ENCODE results near the gene THAP8. TPM values are rescaled to one million over a fixed set of nuclear protein-coding genes. Genes with fewer than 3 reads are reported as not detected.

Gene THAP8
- total and polyA plus RNA-seq, 2 of the 8 experiments (the other 6 are each of a cell fraction or from before 2014, with no cell fraction given) = 6.0 to 11.1 TPM

- H3K4me2 ChIP-seq (ENCODE audit: insufficient read depth in 1 of 2, low read depth in 2 of 2, low read length in 2 of 2) = no peak overlapping the region
- no peak overlapping the region for H2BK20ac ChIP-seq (ENCODE audit: low read length)
- H4K8ac ChIP-seq (ENCODE audit: extremely low read depth, insufficient read depth, low read length) = no peak overlapping the region
- H3K56ac ChIP-seq (replicated peaks; ENCODE audit: insufficient read length, low read depth, low read length) = no peak overlapping the region
- no peak overlapping the region for H4K5ac ChIP-seq (ENCODE audit: insufficient read length, low read depth, low read length)
- no peaks in the 10 kb centered on the region for H3K27me3 ChIP-seq (replicated peaks in 1 of 4; ENCODE audit: control insufficient read depth in 3 of 4, extremely low read depth in 1 of 4, insufficient read depth in 3 of 4, low read length in 3 of 4)
- H2AFZ ChIP-seq (ENCODE audit: low read length) = no peak overlapping the region
- no peak overlapping the region for H2BK15ac ChIP-seq (ENCODE audit: low read length)
- no peak overlapping the region for H3K27ac ChIP-seq (ENCODE audit: low read depth, low read length)
- peaks cover 23 to 54% (median 49%) of the 10 kb centered on the region in 4 experiments for H3K36me3 ChIP-seq (ENCODE audit: control insufficient read depth in 2 of 4, insufficient read depth in 4 of 4, low read length in 3 of 4)
- H3K23me2 ChIP-seq (ENCODE audit: low read depth, low read length) = no peaks in the 10 kb centered on the region
- H4K20me1 ChIP-seq (replicated peaks in 1 of 2; ENCODE audit: control insufficient read depth in 1 of 2, insufficient read depth in 2 of 2, low read length in 2 of 2) = peaks cover 11 to 20% of the 10 kb centered on the region in 2 experiments
- no peak overlapping the region for H3K23ac ChIP-seq (ENCODE audit: insufficient read length)
- H3K4me1 ChIP-seq (replicated peaks in 1 of 4; ENCODE audit: control insufficient read depth in 3 of 4, insufficient read depth in 4 of 4, low read length in 3 of 4) = no peaks in the 10 kb centered on the region
- H3K79me1 ChIP-seq (ENCODE audit: low read depth, low read length) = peaks cover 4% of the 10 kb centered on the region; the same call in 1 of the 2 replicates
- no peak overlapping the region for H3K14ac ChIP-seq (ENCODE audit: insufficient read length)
- H2BK5ac ChIP-seq (ENCODE audit: low read depth, low read length) = no peak overlapping the region
- no peak for FAIRE-seq
- no peak overlapping the region for H3K4ac ChIP-seq (replicated peaks; ENCODE audit: insufficient read length, low read depth, low read length)
- H3K9me3 ChIP-seq (ENCODE audit: insufficient read depth in 2 of 2, low read depth in 1 of 2, low read length in 1 of 2) = no peaks in the 10 kb centered on the region
- H2BK12ac ChIP-seq (ENCODE audit: low read depth, low read length) = no peak overlapping the region
- WGBS, 2 experiments (ENCODE audit: extremely low coverage in 1 of 2, insufficient coverage in 1 of 2, insufficient read length in 1 of 2, insufficient replicate concordance in 2 of 2, low coverage in 1 of 2, low lambda C conversion rate in 2 of 2, missing lambda C conversion rate in 1 of 2) = 96% methylated on average over 2 of the region's 2 CpGs; no CpG with 5 or more reads in 1 of the 2 experiments
- no peak overlapping the region for H2AK5ac ChIP-seq (ENCODE audit: low read depth, low read length)
- H2BK120ac ChIP-seq (replicated peaks; ENCODE audit: low read depth, low read length) = no peak overlapping the region
- ChIA-PET CTCF (ENCODE audit: partially characterized antibody) (interaction anchor here (0.6 to 1.6 kb wide), 13 partner anchors 9 to 118 kb away, joined by 3 to 7 read pairs (median 3); no protein-coding TSS in a partner anchor), POLR2A (ENCODE audit: partially characterized antibody) (interaction anchor here (0.8 to 1.7 kb wide), 7 partner anchors 12 to 171 kb away, joined by 3 to 6 read pairs (median 3); no protein-coding TSS in a partner anchor)
- no peak overlapping the region for H3K18ac ChIP-seq (ENCODE audit: extremely low read depth, low read length)
- no peak overlapping the region for H4K91ac ChIP-seq (replicated peaks; ENCODE audit: insufficient read length, low read length)
- H3K4me3 ChIP-seq (ENCODE audit: extremely low read depth in 1 of 4, insufficient read depth in 2 of 4, low read depth in 3 of 4, low read length in 4 of 4) = no peak overlapping the region
- H3K79me2 ChIP-seq (ENCODE audit: control insufficient read depth in 1 of 2, insufficient read depth in 2 of 2, low read length in 2 of 2) = peaks cover 2 to 23% of the 10 kb centered on the region in 2 experiments; a peak in 3 of 4 replicates
- no peak overlapping the region for H3K9ac ChIP-seq (replicated peaks in 1 of 4; ENCODE audit: extremely low read depth in 1 of 4, low read depth in 3 of 4, low read length in 3 of 4)
- DNase-seq (ENCODE audit: low read depth in 1 of 2, low spot score in 2 of 2) = no peak
- no peak for TF ChIP-seq MAFK (IDR thresholded peaks at IDR 0.05; ENCODE audit: low read depth, low read length)
- TF ChIP-seq GABPA (IDR thresholded peaks at IDR 0.05; ENCODE audit: borderline replicate concordance, insufficient read depth, low read length) = no peak
- no peak for TF ChIP-seq ZNF274 (IDR thresholded peaks at IDR 0.05; ENCODE audit: borderline replicate concordance, extremely low read depth, low read length)
These were observed 7.3 kb upstream of the THAP8 start for GRCh38 chr19:36061367-36061766.

Measured in H1 (cell line).